Measurements from ENCODE around the gene PWWP2B.

Gene PWWP2B

DNA sequence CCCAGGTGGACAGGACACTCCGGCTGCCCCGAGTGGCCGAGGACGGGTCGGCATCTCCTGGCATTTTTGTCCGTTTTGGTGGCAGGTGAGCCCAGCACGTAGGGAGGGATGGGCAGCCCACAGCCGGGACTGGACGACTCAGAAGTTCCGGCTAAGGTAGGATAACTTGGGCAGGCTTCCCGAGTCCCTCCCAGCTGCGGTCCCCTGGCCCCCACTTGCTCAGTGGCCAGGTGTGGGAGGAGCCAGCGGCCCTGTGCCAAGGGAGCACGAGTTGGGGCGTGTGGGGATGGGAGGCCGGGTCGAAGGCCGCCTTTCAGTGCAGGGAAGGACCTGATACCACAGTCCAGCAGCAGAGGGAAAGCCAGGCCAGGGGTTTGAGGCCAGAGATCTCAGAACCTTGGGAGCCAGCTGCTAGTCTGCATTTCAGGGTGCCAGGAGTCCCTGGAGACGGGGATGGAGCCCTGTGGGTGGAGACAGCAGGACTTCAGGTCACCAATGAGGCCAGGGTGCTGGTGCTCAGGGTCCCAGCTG lies 58.5 kb downstream of the PWWP2B start:
- TF ChIP-seq, protein P1, sequence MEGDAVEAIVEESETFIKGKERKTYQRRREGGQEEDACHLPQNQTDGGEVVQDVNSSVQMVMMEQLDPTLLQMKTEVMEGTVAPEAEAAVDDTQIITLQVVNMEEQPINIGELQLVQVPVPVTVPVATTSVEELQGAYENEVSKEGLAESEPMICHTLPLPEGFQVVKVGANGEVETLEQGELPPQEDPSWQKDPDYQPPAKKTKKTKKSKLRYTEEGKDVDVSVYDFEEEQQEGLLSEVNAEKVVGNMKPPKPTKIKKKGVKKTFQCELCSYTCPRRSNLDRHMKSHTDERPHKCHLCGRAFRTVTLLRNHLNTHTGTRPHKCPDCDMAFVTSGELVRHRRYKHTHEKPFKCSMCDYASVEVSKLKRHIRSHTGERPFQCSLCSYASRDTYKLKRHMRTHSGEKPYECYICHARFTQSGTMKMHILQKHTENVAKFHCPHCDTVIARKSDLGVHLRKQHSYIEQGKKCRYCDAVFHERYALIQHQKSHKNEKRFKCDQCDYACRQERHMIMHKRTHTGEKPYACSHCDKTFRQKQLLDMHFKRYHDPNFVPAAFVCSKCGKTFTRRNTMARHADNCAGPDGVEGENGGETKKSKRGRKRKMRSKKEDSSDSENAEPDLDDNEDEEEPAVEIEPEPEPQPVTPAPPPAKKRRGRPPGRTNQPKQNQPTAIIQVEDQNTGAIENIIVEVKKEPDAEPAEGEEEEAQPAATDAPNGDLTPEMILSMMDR (IDR thresholded peaks at IDR 0.05) = no peak
- Mint-ChIP-seq H3K36me3 (ENCODE audit: low read depth) (no peaks in the 10 kb centered on the region), H3K27ac (no peak overlapping the region), H3K9me3 (no peaks in the 10 kb centered on the region), H3K4me3 (no peak overlapping the region), H3K4me1 (peaks cover 3% of the 10 kb centered on the region), H3K27me3 (ENCODE audit: low read depth, poor library complexity) (peaks cover 30% of the 10 kb centered on the region)
- no peak for DNase-seq

- no peaks in the 10 kb centered on the region for H3K36me3 Mint-ChIP-seq (ENCODE audit: low read depth)
- TF ChIP-seq, protein P1 (IDR thresholded peaks at IDR 0.05) = no peak
- no peak overlapping the region for H3K27ac Mint-ChIP-seq
- peak; percentile 1 for DNase-seq
- H3K27me3 Mint-ChIP-seq (ENCODE audit: low read depth, poor library complexity) = peaks cover 30% of the 10 kb centered on the region
- no peaks in the 10 kb centered on the region for H3K9me3 Mint-ChIP-seq
- no peaks in the 10 kb centered on the region for H3K4me1 Mint-ChIP-seq
- no peak overlapping the region for H3K4me3 Mint-ChIP-seq
Observed at GRCh38 chr10:132455986-132456847, 59.2 kb downstream of the PWWP2B start.

DNA sequence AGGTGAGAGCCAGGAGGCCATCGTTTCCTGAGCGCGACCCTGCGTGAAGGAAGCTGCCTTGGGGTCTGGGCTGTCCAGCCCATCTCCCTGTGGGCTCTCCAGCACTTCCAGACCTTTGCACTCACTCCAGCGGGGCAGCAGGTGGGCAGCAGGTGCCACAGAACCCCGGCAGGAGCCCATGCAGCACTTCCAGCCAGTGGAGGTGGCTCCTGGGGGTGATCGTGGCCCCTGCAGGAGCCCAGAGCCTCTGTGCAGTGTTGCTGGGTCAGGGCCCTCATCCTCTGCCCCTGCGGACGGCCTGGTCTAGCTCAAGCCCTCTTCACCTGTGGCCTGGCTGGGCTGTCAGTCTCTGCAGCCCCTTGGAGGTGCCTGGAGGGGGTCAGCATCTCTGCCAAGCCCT lies 59.9 kb downstream of the PWWP2B start:
- Mint-ChIP-seq H3K27ac (no peak overlapping the region), H3K4me3 (no peak overlapping the region), H3K27me3 (ENCODE audit: low read depth, poor library complexity) (peaks cover 30% of the 10 kb centered on the region), H3K4me1 (no peaks in the 10 kb centered on the region), H3K36me3 (ENCODE audit: low read depth) (no peaks in the 10 kb centered on the region), H3K9me3 (no peaks in the 10 kb centered on the region)
- TF ChIP-seq, protein P1 (IDR thresholded peaks at IDR 0.05) = no peak
- peak; percentile 1 for DNase-seq

DNA sequence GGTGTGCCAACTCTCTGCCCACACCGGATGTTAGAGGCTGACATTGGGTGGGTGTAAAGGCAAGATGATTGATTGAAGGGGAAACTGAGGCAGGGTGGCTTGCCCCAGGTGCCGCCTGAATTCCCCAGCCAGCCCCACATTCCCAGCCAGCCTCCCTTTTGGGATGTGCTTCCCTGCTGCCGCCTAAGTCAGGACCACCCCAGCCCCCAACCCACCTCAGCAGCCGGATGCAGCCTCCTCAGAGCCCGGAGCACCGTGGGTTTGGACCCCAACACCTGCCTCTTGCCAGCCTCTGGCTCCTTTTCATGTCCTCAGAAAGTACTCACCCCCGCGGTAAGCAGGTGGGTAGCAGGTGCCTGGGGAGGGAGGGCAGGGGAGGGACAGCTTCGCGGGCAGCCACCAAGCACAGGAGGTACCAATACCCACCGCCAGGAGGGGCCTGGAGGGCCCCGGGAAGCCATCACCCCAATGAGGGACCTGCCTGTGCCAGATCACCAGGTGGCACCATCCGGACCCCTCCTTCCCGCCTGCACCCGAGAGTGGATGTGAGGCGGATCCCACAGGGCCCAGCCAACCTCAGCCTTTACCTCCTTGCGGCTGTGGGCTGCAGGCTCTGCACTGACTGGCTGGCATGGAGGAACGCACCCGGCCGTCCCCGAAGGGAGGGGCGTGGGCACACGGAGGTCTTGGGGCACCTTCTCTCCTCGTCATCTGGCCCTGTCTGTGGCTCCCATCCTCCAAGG lies 60.5 kb downstream of the PWWP2B start:
- Mint-ChIP-seq H3K4me1 (no peaks in the 10 kb centered on the region), H3K9me3 (no peaks in the 10 kb centered on the region)

GRCh38 chr10:132458071-132458585 lies 61.1 kb downstream of the PWWP2B start:
- H3K36me3 Mint-ChIP-seq (ENCODE audit: low read depth) = no peaks in the 10 kb centered on the region
- DNase-seq = peak; percentile 5
- TF ChIP-seq, protein P1 (IDR thresholded peaks at IDR 0.05) = no peak
- no peaks in the 10 kb centered on the region for H3K9me3 Mint-ChIP-seq
- no peak overlapping the region for H3K4me3 Mint-ChIP-seq
- no peak overlapping the region for H3K27ac Mint-ChIP-seq
- no peaks in the 10 kb centered on the region for H3K4me1 Mint-ChIP-seq
- H3K27me3 Mint-ChIP-seq (ENCODE audit: low read depth, poor library complexity) = peaks cover 30% of the 10 kb centered on the region

More for the DNA sequence above, 60.5 kb downstream of the PWWP2B start:
- no peak overlapping the region for H3K27ac Mint-ChIP-seq
- no peak overlapping the region for H3K4me3 Mint-ChIP-seq
- H3K27me3 Mint-ChIP-seq (ENCODE audit: low read depth, poor library complexity) = peaks cover 30% of the 10 kb centered on the region
- TF ChIP-seq, protein P1 (IDR thresholded peaks at IDR 0.05) = no peak
- no peaks in the 10 kb centered on the region for H3K36me3 Mint-ChIP-seq (ENCODE audit: low read depth)
- DNase-seq = peak; percentile 6

All from nephron progenitor cell (in vitro differentiated cells).